ENCODE data around the gene EN1.

EN1 gene

DNA sequence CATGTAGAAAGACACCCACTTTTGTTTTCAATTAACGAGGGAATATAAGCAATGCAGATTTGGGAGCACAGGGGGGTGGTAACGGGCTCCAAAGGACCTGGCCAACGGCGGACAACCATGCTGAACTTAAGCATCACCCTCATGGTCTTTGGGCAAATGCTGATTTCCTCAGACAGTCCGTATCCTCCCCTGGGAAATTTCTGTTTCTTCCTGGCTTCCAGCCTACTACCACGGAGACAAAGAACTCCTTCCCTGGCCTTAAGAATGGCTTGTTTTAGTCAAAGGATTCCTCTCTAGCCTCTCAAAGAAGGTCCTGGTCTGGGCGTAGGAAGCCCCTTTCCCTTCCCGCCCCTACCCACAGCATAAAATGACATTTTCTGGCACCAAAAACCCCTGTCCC lies 34.3 kb downstream of the EN1 start:
- ChIA-PET CTCF (interaction anchor here (0.7 kb wide), 1 partner anchor 170 kb away, joined by 3 read pairs; no protein-coding TSS in a partner anchor), POLR2A (no interaction called here)
- TF ChIP-seq FOXK2 (IDR thresholded peaks at IDR 0.05) (no peak), BHLHE40 (IDR thresholded peaks at IDR 0.05; ENCODE audit: borderline replicate concordance) (no peak), FOXM1 (IDR thresholded peaks at IDR 0.05; ENCODE audit: borderline replicate concordance) (no peak)
- no peak for DNase-seq (ENCODE audit: extremely low spot score)

DNA sequence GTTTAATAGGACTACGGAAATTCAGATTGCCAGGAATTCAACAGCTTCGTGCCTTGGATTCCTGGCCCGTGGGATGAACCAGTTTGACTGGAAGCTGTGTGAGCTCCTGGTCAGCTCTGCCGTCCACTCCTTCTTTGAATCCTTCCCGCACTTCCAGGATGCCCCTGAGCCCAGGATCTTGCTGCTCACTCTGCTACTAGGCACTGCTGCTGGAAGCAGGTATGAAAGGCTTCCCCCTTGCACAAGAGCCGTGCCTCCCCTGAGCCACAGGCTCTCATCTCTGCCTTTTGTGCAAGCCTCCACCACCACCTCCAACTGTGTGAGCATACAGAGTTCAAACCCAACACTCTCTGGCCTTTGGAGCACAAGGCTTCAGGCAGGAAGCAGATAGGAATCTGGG lies 34.9 kb downstream of the EN1 start:
- CTCF ChIA-PET: no interaction called here
- TF ChIP-seq ARNT (IDR thresholded peaks at IDR 0.05) (no peak), FOXA1 (IDR thresholded peaks at IDR 0.05) (no peak), SUZ12 (IDR thresholded peaks at IDR 0.05) (no peak), CTBP1 (IDR thresholded peaks at IDR 0.05; ENCODE audit: borderline replicate concordance) (no peak), BHLHE40 (IDR thresholded peaks at IDR 0.05; ENCODE audit: borderline replicate concordance) (no peak), ZNF384 (IDR thresholded peaks at IDR 0.05) (no peak), L3MBTL2 (conservative IDR thresholded peaks at IDR 0.05) (no peak), FOXM1 (IDR thresholded peaks at IDR 0.05; ENCODE audit: borderline replicate concordance) (no peak), NFRKB (IDR thresholded peaks at IDR 0.05) (no peak), FOXK2 (IDR thresholded peaks at IDR 0.05) (no peak), ELF4 (IDR thresholded peaks at IDR 0.05) (no peak), LEF1 (IDR thresholded peaks at IDR 0.05; ENCODE audit: borderline replicate concordance) (no peak), TARDBP (IDR thresholded peaks at IDR 0.05) (no peak)
- TF ChIP-seq, protein P1, sequence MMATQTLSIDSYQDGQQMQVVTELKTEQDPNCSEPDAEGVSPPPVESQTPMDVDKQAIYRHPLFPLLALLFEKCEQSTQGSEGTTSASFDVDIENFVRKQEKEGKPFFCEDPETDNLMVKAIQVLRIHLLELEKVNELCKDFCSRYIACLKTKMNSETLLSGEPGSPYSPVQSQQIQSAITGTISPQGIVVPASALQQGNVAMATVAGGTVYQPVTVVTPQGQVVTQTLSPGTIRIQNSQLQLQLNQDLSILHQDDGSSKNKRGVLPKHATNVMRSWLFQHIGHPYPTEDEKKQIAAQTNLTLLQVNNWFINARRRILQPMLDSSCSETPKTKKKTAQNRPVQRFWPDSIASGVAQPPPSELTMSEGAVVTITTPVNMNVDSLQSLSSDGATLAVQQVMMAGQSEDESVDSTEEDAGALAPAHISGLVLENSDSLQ (IDR thresholded peaks at IDR 0.05): no peak

DNA sequence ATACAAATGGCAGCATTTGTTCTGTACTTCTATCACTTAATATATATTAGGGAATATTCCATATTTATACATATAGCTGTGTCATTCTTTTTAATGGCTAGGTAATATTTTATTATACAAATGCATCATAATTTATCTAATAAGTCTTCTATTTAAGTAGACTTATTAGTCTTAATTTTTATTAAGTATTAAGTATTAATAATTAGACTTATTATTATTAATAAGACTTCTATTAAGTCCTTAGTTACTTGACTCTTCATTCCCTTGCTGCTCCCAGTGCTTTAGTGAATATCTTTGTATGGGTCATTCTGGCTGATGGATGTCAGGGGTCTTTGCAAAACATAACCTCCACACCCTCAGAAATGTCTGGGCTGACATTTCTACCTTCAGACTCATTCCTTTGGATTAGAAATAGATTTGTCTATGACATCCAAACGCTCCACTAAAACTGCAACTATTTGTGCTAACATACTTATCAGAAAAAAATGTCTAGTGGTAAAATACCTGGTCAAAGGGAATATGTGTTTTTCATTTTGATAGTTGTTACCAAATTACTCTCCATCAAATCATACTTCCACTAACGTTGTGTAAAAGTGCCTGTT lies 35.8 kb downstream of the EN1 start:
- TF ChIP-seq HDGF (IDR thresholded peaks at IDR 0.05; ENCODE audit: borderline replicate concordance): no peak
- DNase-seq (ENCODE audit: extremely low spot score): no peak
- ChIA-PET POLR2A (no interaction called here), CTCF (no interaction called here)

More for the DNA sequence above, 34.9 kb downstream of the EN1 start:
- no peak for DNase-seq (ENCODE audit: extremely low spot score)
- POLR2A ChIA-PET: no interaction called here

DNA sequence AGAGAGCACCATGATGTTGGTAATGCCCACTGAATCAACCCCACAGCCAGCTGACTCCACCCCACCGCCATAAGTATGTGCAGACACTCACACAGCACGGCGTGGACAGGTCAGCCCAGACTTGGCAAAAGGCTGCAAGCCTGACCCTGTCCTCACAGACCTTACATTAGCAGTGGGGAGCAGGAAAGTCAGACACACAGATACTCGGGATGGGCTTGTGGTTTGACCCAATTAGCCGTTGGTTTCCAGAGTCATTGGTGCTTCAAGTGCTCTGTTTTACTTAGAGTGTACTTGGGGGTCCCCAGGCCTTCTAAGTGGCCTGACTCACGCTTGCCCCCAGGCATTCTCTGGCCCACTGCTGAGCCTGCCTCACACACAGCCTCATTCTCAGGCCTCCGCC lies 36.7 kb downstream of the EN1 start:
- DNase-seq (ENCODE audit: extremely low spot score): no peak
- POLR2A ChIA-PET: no interaction called here
- CTCF ChIA-PET: no interaction called here
- TF ChIP-seq FOXA1 (IDR thresholded peaks at IDR 0.05): no peak
- TF ChIP-seq SUZ12 (IDR thresholded peaks at IDR 0.05): no peak
- TF ChIP-seq FOXK2 (IDR thresholded peaks at IDR 0.05): no peak
- no peak for TF ChIP-seq CTBP1 (IDR thresholded peaks at IDR 0.05; ENCODE audit: borderline replicate concordance)
- TF ChIP-seq, protein P1 (IDR thresholded peaks at IDR 0.05): no peak
- no peak for TF ChIP-seq LEF1 (IDR thresholded peaks at IDR 0.05; ENCODE audit: borderline replicate concordance)
- TF ChIP-seq L3MBTL2 (conservative IDR thresholded peaks at IDR 0.05): no peak
- TF ChIP-seq ZNF384 (IDR thresholded peaks at IDR 0.05): no peak

DNA sequence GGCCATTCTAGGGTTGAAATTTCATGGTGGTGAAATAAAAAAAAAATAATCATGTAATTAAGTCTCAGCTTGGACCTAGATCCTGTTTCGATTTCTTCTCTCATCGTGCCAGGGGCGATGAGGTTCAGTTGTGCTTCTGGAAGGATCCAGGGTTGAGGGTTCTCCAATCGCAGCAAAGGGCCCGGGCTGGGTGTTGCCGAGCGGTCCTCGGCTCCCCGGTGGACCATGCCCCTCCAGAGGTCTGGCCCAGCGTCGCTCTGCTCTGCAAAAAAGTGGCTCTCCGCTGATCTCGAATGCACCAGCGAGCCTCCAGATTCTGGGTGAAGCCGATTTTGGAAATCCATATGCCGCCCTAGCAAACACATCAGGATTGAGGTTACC lies 39.0 kb downstream of the EN1 start:
- no peak for DNase-seq (ENCODE audit: extremely low spot score)
- no peak for TF ChIP-seq NFRKB (IDR thresholded peaks at IDR 0.05)
- no peak for TF ChIP-seq BHLHE40 (IDR thresholded peaks at IDR 0.05; ENCODE audit: borderline replicate concordance)
- TF ChIP-seq HDGF (IDR thresholded peaks at IDR 0.05; ENCODE audit: borderline replicate concordance): no peak
- TF ChIP-seq, protein P1 (IDR thresholded peaks at IDR 0.05): no peak
- no peak for TF ChIP-seq FOXA1 (IDR thresholded peaks at IDR 0.05)
- no peak for TF ChIP-seq LEF1 (IDR thresholded peaks at IDR 0.05; ENCODE audit: borderline replicate concordance)
- TF ChIP-seq ELF4 (IDR thresholded peaks at IDR 0.05): no peak
- CTCF ChIA-PET: no interaction called here
- POLR2A ChIA-PET: no interaction called here

DNA sequence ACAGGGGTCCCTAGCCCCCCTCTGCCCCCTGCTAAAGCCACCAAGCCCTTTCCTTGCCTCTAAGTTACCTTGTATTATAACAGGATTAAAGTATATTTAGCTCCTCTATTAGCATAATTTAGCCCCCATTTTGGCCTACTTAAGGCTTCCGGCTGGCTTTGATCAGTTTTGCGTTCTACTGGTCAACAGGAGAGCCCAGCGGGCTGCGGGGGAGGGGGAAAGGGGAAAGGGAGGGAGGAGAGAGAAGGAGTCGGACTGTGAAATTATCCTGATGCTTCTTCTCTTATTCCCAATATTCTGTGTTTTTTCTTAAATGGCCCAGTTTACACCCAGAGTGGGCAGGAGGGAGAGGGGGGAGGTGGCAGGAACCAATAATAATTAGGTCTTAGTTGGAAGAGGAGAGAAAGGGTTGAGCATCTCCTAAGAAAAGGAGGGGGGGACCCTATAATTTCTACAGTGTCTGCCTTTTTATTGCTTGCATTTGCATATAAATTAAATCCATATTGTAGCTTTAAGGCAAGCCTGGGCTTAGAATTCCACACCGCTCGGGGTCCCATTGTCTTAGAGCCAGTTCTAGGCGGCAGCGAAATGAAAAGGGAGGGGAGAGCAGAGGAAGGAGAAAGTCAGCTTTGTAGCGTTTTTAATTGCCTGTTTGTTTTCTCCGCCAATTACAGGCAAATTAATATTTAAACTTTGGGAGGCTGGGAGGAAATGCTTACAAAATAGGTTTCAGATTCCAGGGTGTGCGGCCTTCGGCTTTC lies 39.6 kb downstream of the EN1 start:
- ChIA-PET POLR2A (no interaction called here), CTCF (no interaction called here)
- no peak for DNase-seq (ENCODE audit: extremely low spot score)
- TF ChIP-seq CTBP1 (IDR thresholded peaks at IDR 0.05; ENCODE audit: borderline replicate concordance) (no peak), ARNT (IDR thresholded peaks at IDR 0.05) (no peak), FOXA1 (IDR thresholded peaks at IDR 0.05) (no peak), ELF4 (IDR thresholded peaks at IDR 0.05) (no peak)
